Measurements from ENCODE around the gene SLIT3.

SLIT3 gene

DNA sequence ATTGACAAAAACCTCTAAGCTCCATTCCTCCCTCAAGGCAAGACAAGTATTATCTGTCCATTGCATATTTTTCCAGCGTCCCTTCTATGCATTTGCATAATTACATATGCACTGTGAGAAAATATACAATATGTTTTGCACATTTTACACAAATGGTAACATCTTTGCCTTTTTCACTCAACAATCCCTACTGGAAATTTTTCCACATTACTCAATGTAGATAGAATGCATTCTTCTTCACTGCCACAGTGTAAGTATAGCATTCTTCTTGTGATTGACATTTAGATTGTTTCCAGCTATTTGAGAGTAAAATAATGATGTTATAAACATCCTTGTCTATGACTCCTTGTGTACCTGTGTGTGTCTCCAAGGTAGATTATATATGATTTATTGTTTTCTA, 205.0 kb downstream of the SLIT3 start:
- H3K9me3 ChIP-seq (ENCODE audit: control insufficient read depth in 2 of 2, low read length in 2 of 2), result peaks cover 0 to 1% of the 10 kb centered on the region in 2 donors
- H3K9ac ChIP-seq (ENCODE audit: low read length in 2 of 2), result no peak overlapping the region
- H3K27ac ChIP-seq (ENCODE audit: low read length), result no peak overlapping the region
- peaks cover 20% of the 10 kb centered on the region for H3K4me1 ChIP-seq (ENCODE audit: control insufficient read depth, insufficient read depth, low read length)
- H3K4me3 ChIP-seq (ENCODE audit: low read length in 2 of 2), result no peak overlapping the region
- no peaks in the 10 kb centered on the region for H3K36me3 ChIP-seq (ENCODE audit: control insufficient read depth in 2 of 2, insufficient read depth in 2 of 2, low read length in 2 of 2)
- H3K27me3 ChIP-seq (ENCODE audit: control insufficient read depth in 1 of 2, insufficient read depth in 2 of 2, low read length in 2 of 2), result no peaks in the 10 kb centered on the region

DNA sequence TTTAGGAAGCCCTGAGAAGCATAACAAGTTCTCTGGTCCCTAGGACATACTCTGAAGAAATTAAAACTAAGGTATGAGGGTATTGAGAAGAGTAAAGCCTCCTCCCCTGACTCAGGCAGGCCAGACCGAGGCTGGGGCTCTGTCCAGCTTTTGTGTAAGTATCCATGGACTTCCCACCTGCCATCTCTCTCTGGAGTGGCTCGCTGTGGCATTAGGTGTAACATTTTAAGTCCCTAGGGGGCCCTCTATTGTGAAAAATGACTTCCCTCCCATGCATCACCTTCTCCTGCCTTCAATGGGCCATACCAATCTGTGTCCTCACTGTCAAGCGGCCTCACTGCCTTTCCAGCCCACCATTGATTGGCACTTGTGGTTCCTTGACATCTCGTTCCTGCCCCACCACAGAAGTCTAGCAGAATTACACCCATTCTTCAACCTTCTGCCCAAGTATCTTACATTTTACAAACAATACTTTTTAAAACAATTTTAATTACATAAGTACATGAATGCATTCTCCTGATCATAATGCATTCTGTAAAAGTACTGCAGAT, 205.5 kb downstream of the SLIT3 start:
- Histone ChIP-seq H3K36me3 (ENCODE audit: control insufficient read depth in 2 of 2, insufficient read depth in 2 of 2, low read length in 2 of 2) (no peaks in the 10 kb centered on the region), H3K9me3 (ENCODE audit: control insufficient read depth in 2 of 2, low read length in 2 of 2) (peaks cover 3 to 4% of the 10 kb centered on the region in 2 donors), H3K9ac (ENCODE audit: low read length in 2 of 2) (no peak overlapping the region), H3K27ac (ENCODE audit: low read length) (no peak overlapping the region), H3K27me3 (ENCODE audit: control insufficient read depth in 1 of 2, insufficient read depth in 2 of 2, low read length in 2 of 2) (no peaks in the 10 kb centered on the region), H3K4me3 (ENCODE audit: low read length in 2 of 2) (no peak overlapping the region), H3K4me1 (ENCODE audit: control insufficient read depth, insufficient read depth, low read length) (peaks cover 20% of the 10 kb centered on the region)

DNA sequence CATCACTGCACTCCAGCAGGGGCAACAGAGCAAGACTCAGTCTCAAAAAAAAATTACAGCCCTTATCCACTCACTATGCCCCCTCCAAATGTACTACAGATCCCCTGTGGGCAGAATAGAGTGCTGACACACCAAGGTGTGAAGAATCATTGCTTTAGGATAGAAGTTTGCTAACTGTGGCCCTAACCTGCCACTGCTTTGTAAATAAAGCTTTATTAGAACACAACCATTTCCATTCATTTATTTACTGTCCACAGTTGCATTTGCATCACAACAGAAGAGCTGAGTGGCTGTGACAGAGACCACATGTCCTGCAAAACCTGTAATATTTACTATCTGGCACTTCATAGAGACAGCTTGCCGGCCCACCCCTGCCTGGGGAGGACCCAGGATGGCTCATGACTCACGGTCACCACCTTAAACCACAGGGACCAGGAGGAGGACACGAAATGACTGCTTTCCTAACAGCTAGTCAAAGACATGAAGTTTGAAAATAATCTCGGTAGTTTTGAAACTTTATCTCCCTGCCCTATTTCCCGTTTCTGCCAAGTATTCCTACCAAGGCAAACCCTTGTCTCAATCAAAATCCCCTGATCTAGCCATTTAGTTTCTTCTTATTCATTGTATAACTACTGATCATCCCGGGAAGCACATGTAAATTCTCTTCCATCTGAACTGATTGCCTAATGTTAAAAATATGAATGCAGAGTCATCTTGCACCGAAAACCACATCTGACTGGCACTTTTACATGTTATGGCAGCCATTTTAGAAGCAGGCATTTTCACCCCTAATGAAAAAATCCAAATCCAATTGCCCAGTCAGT, 206.1 kb downstream of the SLIT3 start:
- H3K27ac ChIP-seq (ENCODE audit: low read length), result no peak overlapping the region
- peaks cover 15% of the 10 kb centered on the region for H3K4me1 ChIP-seq (ENCODE audit: control insufficient read depth, insufficient read depth, low read length)
- H3K36me3 ChIP-seq (ENCODE audit: control insufficient read depth in 2 of 2, insufficient read depth in 2 of 2, low read length in 2 of 2), result no peaks in the 10 kb centered on the region
- H3K9ac ChIP-seq (ENCODE audit: low read length in 2 of 2), result no peak overlapping the region
- H3K4me3 ChIP-seq (ENCODE audit: low read length in 2 of 2), result no peak overlapping the region
- no peaks in the 10 kb centered on the region for H3K27me3 ChIP-seq (ENCODE audit: control insufficient read depth in 1 of 2, insufficient read depth in 2 of 2, low read length in 2 of 2)
- H3K9me3 ChIP-seq (ENCODE audit: control insufficient read depth in 2 of 2, low read length in 2 of 2), result peaks cover 3 to 5% of the 10 kb centered on the region in 2 donors

- Histone ChIP-seq H3K9ac (ENCODE audit: low read length in 2 of 2) (no peak overlapping the region), H3K4me3 (ENCODE audit: low read length in 2 of 2) (no peak overlapping the region), H3K36me3 (ENCODE audit: control insufficient read depth in 2 of 2, insufficient read depth in 2 of 2, low read length in 2 of 2) (no peaks in the 10 kb centered on the region), H3K27me3 (ENCODE audit: control insufficient read depth in 1 of 2, insufficient read depth in 2 of 2, low read length in 2 of 2) (no peaks in the 10 kb centered on the region), H3K27ac (ENCODE audit: low read length) (no peak overlapping the region), H3K9me3 (ENCODE audit: control insufficient read depth in 2 of 2, low read length in 2 of 2) (peaks cover 3 to 5% of the 10 kb centered on the region in 2 donors), H3K4me1 (ENCODE audit: control insufficient read depth, insufficient read depth, low read length) (no peaks in the 10 kb centered on the region)
These were observed 209.5 kb downstream of the SLIT3 start for GRCh38 chr5:169091396-169091980.

DNA sequence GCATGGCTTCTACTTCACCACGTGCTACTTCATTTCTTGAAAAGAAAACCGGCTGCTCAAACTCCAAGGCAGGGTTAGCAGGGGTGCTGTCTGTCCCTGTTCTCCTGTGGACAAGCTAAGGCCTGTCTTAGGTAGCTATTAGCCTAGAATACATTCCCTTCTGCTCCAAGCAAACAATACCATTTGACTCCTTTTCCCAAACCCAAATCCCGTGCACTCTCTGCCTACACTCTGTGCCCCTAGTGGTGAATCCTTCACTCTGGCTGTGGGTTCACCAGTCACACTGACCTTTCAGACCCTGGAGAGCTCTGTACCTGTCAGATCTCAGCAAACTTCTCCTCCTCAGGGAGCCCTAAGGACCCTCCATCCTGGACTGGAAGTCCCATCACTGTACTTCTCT, 211.6 kb downstream of the SLIT3 start:
- H3K27ac ChIP-seq (ENCODE audit: low read length), result no peak overlapping the region
- H3K9ac ChIP-seq (ENCODE audit: low read length in 2 of 2), result no peak overlapping the region
- no peaks in the 10 kb centered on the region for H3K36me3 ChIP-seq (ENCODE audit: control insufficient read depth in 2 of 2, insufficient read depth in 2 of 2, low read length in 2 of 2)
- peaks cover 3 to 5% of the 10 kb centered on the region in 2 donors for H3K9me3 ChIP-seq (ENCODE audit: control insufficient read depth in 2 of 2, low read length in 2 of 2)
- no peaks in the 10 kb centered on the region for H3K27me3 ChIP-seq (ENCODE audit: control insufficient read depth in 1 of 2, insufficient read depth in 2 of 2, low read length in 2 of 2)
- H3K4me3 ChIP-seq (ENCODE audit: low read length in 2 of 2), result no peak overlapping the region
- no peaks in the 10 kb centered on the region for H3K4me1 ChIP-seq (ENCODE audit: control insufficient read depth, insufficient read depth, low read length)

- no peak overlapping the region for H3K4me3 ChIP-seq (ENCODE audit: low read length in 2 of 2)
These were observed 212.8 kb downstream of the SLIT3 start for GRCh38 chr5:169088028-169088725.

GRCh38 chr5:169085636-169086035, 215.3 kb downstream of the SLIT3 start:
- Histone ChIP-seq H3K36me3 (ENCODE audit: control insufficient read depth in 2 of 2, insufficient read depth in 2 of 2, low read length in 2 of 2) (no peaks in the 10 kb centered on the region), H3K9ac (ENCODE audit: low read length in 2 of 2) (no peak overlapping the region), H3K9me3 (ENCODE audit: control insufficient read depth in 2 of 2, low read length in 2 of 2) (peaks cover 0 to 3% of the 10 kb centered on the region in 2 donors), H3K4me3 (ENCODE audit: low read length in 2 of 2) (no peak overlapping the region), H3K27me3 (ENCODE audit: control insufficient read depth in 1 of 2, insufficient read depth in 2 of 2, low read length in 2 of 2) (no peaks in the 10 kb centered on the region), H3K27ac (ENCODE audit: low read length) (no peak overlapping the region), H3K4me1 (ENCODE audit: control insufficient read depth, insufficient read depth, low read length) (no peaks in the 10 kb centered on the region)

More at GRCh38 chr5:169088028-169088725, 212.8 kb downstream of the SLIT3 start:
- Histone ChIP-seq H3K9me3 (ENCODE audit: control insufficient read depth in 2 of 2, low read length in 2 of 2) (peaks cover 3 to 5% of the 10 kb centered on the region in 2 donors), H3K27me3 (ENCODE audit: control insufficient read depth in 1 of 2, insufficient read depth in 2 of 2, low read length in 2 of 2) (no peaks in the 10 kb centered on the region), H3K4me1 (ENCODE audit: control insufficient read depth, insufficient read depth, low read length) (no peaks in the 10 kb centered on the region), H3K9ac (ENCODE audit: low read length in 2 of 2) (no peak overlapping the region), H3K36me3 (ENCODE audit: control insufficient read depth in 2 of 2, insufficient read depth in 2 of 2, low read length in 2 of 2) (no peaks in the 10 kb centered on the region), H3K27ac (ENCODE audit: low read length) (no peak overlapping the region)

- Histone ChIP-seq H3K36me3 (ENCODE audit: control insufficient read depth in 2 of 2, insufficient read depth in 2 of 2, low read length in 2 of 2) (no peaks in the 10 kb centered on the region), H3K4me1 (ENCODE audit: control insufficient read depth, insufficient read depth, low read length) (no peaks in the 10 kb centered on the region), H3K4me3 (ENCODE audit: low read length in 2 of 2) (no peak overlapping the region), H3K27me3 (ENCODE audit: control insufficient read depth in 1 of 2, insufficient read depth in 2 of 2, low read length in 2 of 2) (no peaks in the 10 kb centered on the region), H3K9me3 (ENCODE audit: control insufficient read depth in 2 of 2, low read length in 2 of 2) (no peaks in the 10 kb centered on the region), H3K27ac (ENCODE audit: low read length) (no peak overlapping the region), H3K9ac (ENCODE audit: low read length in 2 of 2) (no peak overlapping the region)
These were observed 215.7 kb downstream of the SLIT3 start for GRCh38 chr5:169085212-169085611.

- H3K27ac ChIP-seq (ENCODE audit: low read length), result no peak overlapping the region
- H3K4me3 ChIP-seq (ENCODE audit: low read length in 2 of 2), result no peak overlapping the region
- no peaks in the 10 kb centered on the region for H3K4me1 ChIP-seq (ENCODE audit: control insufficient read depth, insufficient read depth, low read length)
- no peak overlapping the region for H3K9ac ChIP-seq (ENCODE audit: low read length in 2 of 2)
- H3K27me3 ChIP-seq (ENCODE audit: control insufficient read depth in 1 of 2, insufficient read depth in 2 of 2, low read length in 2 of 2), result no peaks in the 10 kb centered on the region
- H3K9me3 ChIP-seq (ENCODE audit: control insufficient read depth in 2 of 2, low read length in 2 of 2), result no peaks in the 10 kb centered on the region
- no peaks in the 10 kb centered on the region for H3K36me3 ChIP-seq (ENCODE audit: control insufficient read depth in 2 of 2, insufficient read depth in 2 of 2, low read length in 2 of 2)
These were observed 216.2 kb downstream of the SLIT3 start for GRCh38 chr5:169084775-169085174.

GRCh38 chr5:169083394-169084018, 217.4 kb downstream of the SLIT3 start:
- Histone ChIP-seq H3K27me3 (ENCODE audit: control insufficient read depth in 1 of 2, insufficient read depth in 2 of 2, low read length in 2 of 2) (no peaks in the 10 kb centered on the region), H3K4me3 (ENCODE audit: low read length in 2 of 2) (no peak overlapping the region), H3K27ac (ENCODE audit: low read length) (no peak overlapping the region), H3K36me3 (ENCODE audit: control insufficient read depth in 2 of 2, insufficient read depth in 2 of 2, low read length in 2 of 2) (no peaks in the 10 kb centered on the region), H3K9ac (ENCODE audit: low read length in 2 of 2) (no peak overlapping the region), H3K4me1 (ENCODE audit: control insufficient read depth, insufficient read depth, low read length) (no peaks in the 10 kb centered on the region), H3K9me3 (ENCODE audit: control insufficient read depth in 2 of 2, low read length in 2 of 2) (no peaks in the 10 kb centered on the region)

All from stomach smooth muscle (tissue), 2 donors.